WTC11 (cell line): ENCODE data around the gene TTC36. TPM values are rescaled to one million over a fixed set of nuclear protein-coding genes. Genes with fewer than 3 reads are reported as not detected.
A peak's percentile ranks its signal among the peaks of the same experiment; 100 is the strongest.

Experiments
- ATF1 ChIP-seq: sonication (generic); formaldehyde crosslinking; IDR thresholded peaks from 2 replicates; pipeline ENCODE4 v1.8.1; 2023; ENCODE audit warnings: mild to moderate bottlenecking, moderate library complexity, missing genetic modification reagents
- ATF6 ChIP-seq: sonication (generic); formaldehyde crosslinking; IDR thresholded peaks from 2 replicates; pipeline ENCODE4 v1.8.1; 2023; ENCODE audit warnings: mild to moderate bottlenecking, missing genetic modification reagents
- E2F4 ChIP-seq: sonication (generic); formaldehyde crosslinking; IDR thresholded peaks from 2 replicates; pipeline ENCODE4 v1.8.1; 2022; ENCODE audit warnings: low read depth, mild to moderate bottlenecking, moderate library complexity, missing genetic modification reagents, borderline replicate concordance
- E2F5 ChIP-seq: sonication (generic); formaldehyde crosslinking; IDR thresholded peaks from 2 replicates; pipeline ENCODE4 v1.8.1; 2022; ENCODE audit warnings: mild to moderate bottlenecking, moderate library complexity, missing genetic modification reagents
- ETV6 ChIP-seq: sonication (generic); formaldehyde crosslinking; IDR thresholded peaks from 2 replicates; pipeline ENCODE4 v1.8.1; 2022; ENCODE audit warnings: mild to moderate bottlenecking, missing genetic modification reagents
- HMGA2 ChIP-seq: fragments of 250-450 bp; sonication (Bioruptor Pico); IDR thresholded peaks from 2 replicates; pipeline ENCODE4 v1.4.0; 2021; ENCODE audit warnings: mild to moderate bottlenecking, moderate library complexity
- HMGXB4 ChIP-seq: sonication (generic); formaldehyde crosslinking; IDR thresholded peaks from 2 replicates; pipeline ENCODE4 v1.8.1; 2023; ENCODE audit warnings: mild to moderate bottlenecking, moderate library complexity, missing genetic modification reagents
- RELA ChIP-seq: sonication (generic); formaldehyde crosslinking; IDR thresholded peaks from 2 replicates; pipeline ENCODE4 v1.8.1; 2022; ENCODE audit warnings: missing genetic modification reagents, mild to moderate bottlenecking, borderline replicate concordance
- SMAD3 ChIP-seq: sonication (generic); formaldehyde crosslinking; IDR thresholded peaks from 2 replicates; pipeline ENCODE4 v1.8.0; 2022; ENCODE audit warnings: missing genetic modification reagents, mild to moderate bottlenecking, borderline replicate concordance
- SP1 ChIP-seq: sonication (generic); formaldehyde crosslinking; conservative IDR thresholded peaks from 2 replicates; pipeline ENCODE4 v1.8.1; 2022; ENCODE audit warnings: missing genetic modification reagents
- TEAD4 ChIP-seq: sonication (generic); formaldehyde crosslinking; IDR thresholded peaks from 2 replicates; pipeline ENCODE4 v1.8.0; 2022; ENCODE audit warnings: mild to moderate bottlenecking, missing genetic modification reagents
- ZNF138 ChIP-seq: sonication (generic); formaldehyde crosslinking; conservative IDR thresholded peaks from 2 replicates; pipeline ENCODE4 v1.8.1; 2022; ENCODE audit warnings: mild to moderate bottlenecking, moderate library complexity, missing genetic modification reagents
- ZNF423 ChIP-seq: fragments of 250-450 bp; sonication (Bioruptor Pico); IDR thresholded peaks from 2 replicates; pipeline ENCODE4 v2.1.2; 2022; ENCODE audit warnings: mild to moderate bottlenecking, moderate library complexity
- total RNA-seq: library from RNA; stranded (reverse); gene quantifications from 3 replicates; pipeline ENCODE4 v1.2.3, GENCODE V29; 2021
- TF ChIP-seq, protein P1 (sequence below): sonication (generic); formaldehyde crosslinking; IDR thresholded peaks from 2 replicates; pipeline ENCODE4 v1.8.0; 2023; ENCODE audit warnings: missing genetic modification reagents
- TF ChIP-seq, protein P2 (sequence below): sonication (generic); formaldehyde crosslinking; IDR thresholded peaks from 2 replicates; pipeline ENCODE4 v1.8.1; 2022; ENCODE audit warnings: missing genetic modification reagents, borderline replicate concordance
- TF ChIP-seq, protein P3 (sequence below): fragments of 250-450 bp; sonication (Bioruptor Pico); IDR thresholded peaks from 2 replicates; pipeline ENCODE4 v1.9.0; 2021; ENCODE audit warnings: moderate library complexity, mild to moderate bottlenecking, inconsistent platforms, borderline replicate concordance

The TTC36 gene
- total RNA-seq, 1 experiment from 2014 or later = 0.70 TPM

DNA sequence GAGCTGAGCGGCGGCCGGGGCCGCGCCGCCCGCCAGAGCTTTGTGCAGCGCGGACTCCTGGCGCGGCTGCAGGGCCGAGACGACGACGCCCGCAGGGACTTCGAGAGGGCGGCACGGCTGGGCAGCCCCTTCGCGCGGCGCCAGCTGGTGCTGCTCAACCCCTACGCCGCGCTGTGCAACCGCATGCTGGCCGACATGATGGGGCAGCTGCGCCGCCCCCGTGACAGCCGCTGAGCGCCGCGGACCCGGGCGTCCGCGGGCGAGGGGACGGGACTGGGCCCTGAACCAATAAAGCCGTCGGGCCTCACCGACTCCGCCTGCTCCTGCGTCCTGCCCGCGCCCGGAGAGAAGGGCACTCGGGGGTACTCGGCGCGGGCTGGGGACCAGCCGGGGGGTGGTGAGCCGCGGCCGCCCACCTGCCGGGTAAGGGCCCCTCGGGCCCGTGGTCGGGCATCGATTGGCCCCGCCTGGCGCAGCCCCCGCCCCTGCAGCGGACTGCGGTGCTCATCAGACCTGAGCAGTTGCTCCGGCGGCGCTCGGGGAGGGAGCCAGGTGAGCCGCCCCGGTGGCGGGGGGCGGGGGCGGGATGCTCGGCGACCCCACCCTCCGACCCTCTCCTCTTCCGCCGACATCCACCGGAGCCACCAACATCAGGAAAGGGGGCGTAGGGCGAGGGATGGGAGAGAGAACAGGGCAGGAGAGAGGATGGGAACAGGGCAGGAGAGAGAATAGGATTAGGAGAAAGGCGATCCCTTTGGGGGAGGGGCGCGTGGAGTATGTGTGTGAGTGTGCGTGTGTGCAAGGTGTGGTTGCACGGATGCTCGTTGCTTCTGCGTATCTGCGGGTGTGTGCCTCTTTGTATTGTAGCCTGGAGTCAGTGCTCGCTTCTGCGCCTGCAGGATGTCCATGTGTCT lies 3.7 kb downstream of the TTC36 start, which contains the start of gene TMEM25 (continued):
- TF ChIP-seq, protein P1, sequence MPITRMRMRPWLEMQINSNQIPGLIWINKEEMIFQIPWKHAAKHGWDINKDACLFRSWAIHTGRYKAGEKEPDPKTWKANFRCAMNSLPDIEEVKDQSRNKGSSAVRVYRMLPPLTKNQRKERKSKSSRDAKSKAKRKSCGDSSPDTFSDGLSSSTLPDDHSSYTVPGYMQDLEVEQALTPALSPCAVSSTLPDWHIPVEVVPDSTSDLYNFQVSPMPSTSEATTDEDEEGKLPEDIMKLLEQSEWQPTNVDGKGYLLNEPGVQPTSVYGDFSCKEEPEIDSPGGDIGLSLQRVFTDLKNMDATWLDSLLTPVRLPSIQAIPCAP (CRISPR knock-in tag) = 0 out of 2 replicates have a peak, but pooled peaks have one; percentile 29
- TF ChIP-seq ATF6 (CRISPR knock-in tag) (no peak), SMAD3 (peak; percentile 18; the same call in 1 of the 2 replicates), SP1 (CRISPR knock-in tag) (peak; percentile 78), HMGXB4 (CRISPR knock-in tag) (peak; percentile 93), ETV6 (CRISPR knock-in tag) (peak; percentile 89), RELA (0 out of 2 replicates have a peak, but pooled peaks have one; percentile 35), E2F4 (CRISPR knock-in tag) (no peak), E2F5 (CRISPR knock-in tag) (no peak; the same call in 1 of the 2 replicates), HMGA2 (CRISPR knock-in tag) (no peak), ZNF138 (no peak), ATF1 (0 out of 2 replicates have a peak, but pooled peaks have one; percentile 19), ZNF423 (CRISPR knock-in tag) (0 out of 2 replicates have a peak, but pooled peaks have one; percentile 31), TEAD4 (CRISPR knock-in tag) (no peak)
- TF ChIP-seq, protein P2, sequence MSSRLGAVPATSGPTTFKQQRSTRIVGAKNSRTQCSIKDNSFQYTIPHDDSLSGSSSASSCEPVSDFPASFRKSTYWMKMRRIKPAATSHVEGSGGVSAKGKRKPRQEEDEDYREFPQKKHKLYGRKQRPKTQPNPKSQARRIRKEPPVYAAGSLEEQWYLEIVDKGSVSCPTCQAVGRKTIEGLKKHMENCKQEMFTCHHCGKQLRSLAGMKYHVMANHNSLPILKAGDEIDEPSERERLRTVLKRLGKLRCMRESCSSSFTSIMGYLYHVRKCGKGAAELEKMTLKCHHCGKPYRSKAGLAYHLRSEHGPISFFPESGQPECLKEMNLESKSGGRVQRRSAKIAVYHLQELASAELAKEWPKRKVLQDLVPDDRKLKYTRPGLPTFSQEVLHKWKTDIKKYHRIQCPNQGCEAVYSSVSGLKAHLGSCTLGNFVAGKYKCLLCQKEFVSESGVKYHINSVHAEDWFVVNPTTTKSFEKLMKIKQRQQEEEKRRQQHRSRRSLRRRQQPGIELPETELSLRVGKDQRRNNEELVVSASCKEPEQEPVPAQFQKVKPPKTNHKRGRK (CRISPR knock-in tag) = no peak
- TF ChIP-seq, protein P3, sequence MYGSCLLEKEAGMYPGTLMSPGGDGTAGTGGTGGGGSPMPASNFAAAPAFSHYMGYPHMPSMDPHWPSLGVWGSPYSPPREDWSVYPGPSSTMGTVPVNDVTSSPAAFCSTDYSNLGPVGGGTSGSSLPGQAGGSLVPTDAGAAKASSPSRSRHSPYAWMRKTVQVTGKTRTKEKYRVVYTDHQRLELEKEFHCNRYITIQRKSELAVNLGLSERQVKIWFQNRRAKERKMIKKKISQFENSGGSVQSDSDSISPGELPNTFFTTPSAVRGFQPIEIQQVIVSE (CRISPR knock-in tag) = no peak
